A549 (cell line): ENCODE measurements around the gene LDLRAD4.

ENCODE experiments used
- BHLHE40 ChIP-seq: IDR thresholded peaks from 2 replicates; pipeline ENCODE4 v1.6.1; 2012; ENCODE audit warnings: low read depth, low read length, inconsistent platforms
- CHD2 ChIP-seq: fragments of 150-350 bp; IDR thresholded peaks from 2 replicates; pipeline ENCODE4 v1.6.1; 2014; ENCODE audit warnings: low read length; ENCODE audit not compliant: partially characterized antibody
- EHMT2 ChIP-seq: fragments of 200-600 bp; sonication (generic); IDR thresholded peaks from 2 replicates; pipeline ENCODE4 v1.6.1; 2016; ENCODE audit warnings: antibody characterized with exemption, low read depth, mild to moderate bottlenecking, moderate library complexity
- POLR2A ChIP-seq: IDR thresholded peaks from 2 replicates; pipeline ENCODE4 v1.6.1; 2012; ENCODE audit warnings: mild to moderate bottlenecking, low read length
- TF ChIP-seq, protein P1 (sequence below): fragments of >200 bp; sonication (Bioruptor Twin); formaldehyde crosslinking; IDR thresholded peaks from 3 replicates; pipeline ENCODE4 v1.5.1; 2016
- TF ChIP-seq, protein P2 (sequence below): fragments of 200-600 bp; sonication (generic); IDR thresholded peaks from 2 replicates; pipeline ENCODE4 v1.6.1; 2016; ENCODE audit warnings: antibody characterized with exemption, mild to moderate bottlenecking, moderate library complexity

DNA sequence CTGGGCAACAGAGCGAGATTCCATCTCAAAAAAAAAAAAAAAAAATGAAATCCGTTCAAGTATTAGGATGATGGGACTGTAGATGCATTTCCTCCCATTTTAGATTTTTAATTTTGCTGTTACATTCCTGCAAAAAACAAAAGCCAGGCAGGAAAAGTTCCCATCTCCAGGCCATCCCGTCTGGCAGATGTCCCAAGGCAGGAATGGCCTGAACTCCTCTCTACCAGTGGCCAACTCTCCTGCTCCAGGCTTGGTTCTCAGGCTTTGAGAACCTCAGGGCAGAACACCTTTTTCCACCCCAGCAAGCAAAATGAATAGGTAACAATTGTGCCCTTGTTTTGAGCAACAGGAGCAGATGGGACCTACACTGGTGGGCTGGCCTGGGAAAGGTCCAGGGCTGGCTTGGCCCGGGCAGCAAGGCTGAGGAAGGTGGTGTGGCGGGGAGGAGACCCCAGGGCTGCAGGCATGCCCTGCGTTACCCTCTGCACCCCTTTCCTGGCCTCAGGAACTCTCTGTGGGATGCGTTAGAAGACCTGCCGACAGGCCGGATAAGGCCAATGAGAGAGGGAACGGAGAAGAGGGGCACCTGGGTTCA is 421.8 kb downstream of the LDLRAD4 start:
- TF ChIP-seq EHMT2 (no peak), POLR2A (no peak), BHLHE40 (no peak), CHD2 (no peak)
- TF ChIP-seq, protein P1, sequence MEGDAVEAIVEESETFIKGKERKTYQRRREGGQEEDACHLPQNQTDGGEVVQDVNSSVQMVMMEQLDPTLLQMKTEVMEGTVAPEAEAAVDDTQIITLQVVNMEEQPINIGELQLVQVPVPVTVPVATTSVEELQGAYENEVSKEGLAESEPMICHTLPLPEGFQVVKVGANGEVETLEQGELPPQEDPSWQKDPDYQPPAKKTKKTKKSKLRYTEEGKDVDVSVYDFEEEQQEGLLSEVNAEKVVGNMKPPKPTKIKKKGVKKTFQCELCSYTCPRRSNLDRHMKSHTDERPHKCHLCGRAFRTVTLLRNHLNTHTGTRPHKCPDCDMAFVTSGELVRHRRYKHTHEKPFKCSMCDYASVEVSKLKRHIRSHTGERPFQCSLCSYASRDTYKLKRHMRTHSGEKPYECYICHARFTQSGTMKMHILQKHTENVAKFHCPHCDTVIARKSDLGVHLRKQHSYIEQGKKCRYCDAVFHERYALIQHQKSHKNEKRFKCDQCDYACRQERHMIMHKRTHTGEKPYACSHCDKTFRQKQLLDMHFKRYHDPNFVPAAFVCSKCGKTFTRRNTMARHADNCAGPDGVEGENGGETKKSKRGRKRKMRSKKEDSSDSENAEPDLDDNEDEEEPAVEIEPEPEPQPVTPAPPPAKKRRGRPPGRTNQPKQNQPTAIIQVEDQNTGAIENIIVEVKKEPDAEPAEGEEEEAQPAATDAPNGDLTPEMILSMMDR, result no peak
- TF ChIP-seq, protein P2, sequence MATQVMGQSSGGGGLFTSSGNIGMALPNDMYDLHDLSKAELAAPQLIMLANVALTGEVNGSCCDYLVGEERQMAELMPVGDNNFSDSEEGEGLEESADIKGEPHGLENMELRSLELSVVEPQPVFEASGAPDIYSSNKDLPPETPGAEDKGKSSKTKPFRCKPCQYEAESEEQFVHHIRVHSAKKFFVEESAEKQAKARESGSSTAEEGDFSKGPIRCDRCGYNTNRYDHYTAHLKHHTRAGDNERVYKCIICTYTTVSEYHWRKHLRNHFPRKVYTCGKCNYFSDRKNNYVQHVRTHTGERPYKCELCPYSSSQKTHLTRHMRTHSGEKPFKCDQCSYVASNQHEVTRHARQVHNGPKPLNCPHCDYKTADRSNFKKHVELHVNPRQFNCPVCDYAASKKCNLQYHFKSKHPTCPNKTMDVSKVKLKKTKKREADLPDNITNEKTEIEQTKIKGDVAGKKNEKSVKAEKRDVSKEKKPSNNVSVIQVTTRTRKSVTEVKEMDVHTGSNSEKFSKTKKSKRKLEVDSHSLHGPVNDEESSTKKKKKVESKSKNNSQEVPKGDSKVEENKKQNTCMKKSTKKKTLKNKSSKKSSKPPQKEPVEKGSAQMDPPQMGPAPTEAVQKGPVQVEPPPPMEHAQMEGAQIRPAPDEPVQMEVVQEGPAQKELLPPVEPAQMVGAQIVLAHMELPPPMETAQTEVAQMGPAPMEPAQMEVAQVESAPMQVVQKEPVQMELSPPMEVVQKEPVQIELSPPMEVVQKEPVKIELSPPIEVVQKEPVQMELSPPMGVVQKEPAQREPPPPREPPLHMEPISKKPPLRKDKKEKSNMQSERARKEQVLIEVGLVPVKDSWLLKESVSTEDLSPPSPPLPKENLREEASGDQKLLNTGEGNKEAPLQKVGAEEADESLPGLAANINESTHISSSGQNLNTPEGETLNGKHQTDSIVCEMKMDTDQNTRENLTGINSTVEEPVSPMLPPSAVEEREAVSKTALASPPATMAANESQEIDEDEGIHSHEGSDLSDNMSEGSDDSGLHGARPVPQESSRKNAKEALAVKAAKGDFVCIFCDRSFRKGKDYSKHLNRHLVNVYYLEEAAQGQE, result no peak
